ENCODE results near the gene PIP5KL1.

- no peak for TF ChIP-seq MAX (IDR thresholded peaks at IDR 0.05; ENCODE audit: insufficient read depth, insufficient read length)
- TF ChIP-seq CTCF (IDR thresholded peaks at IDR 0.05; ENCODE audit: extremely low read depth in 1 of 2, insufficient read depth in 1 of 2, low read depth in 1 of 2, low read length in 2 of 2) = no peak
- no peak for TF ChIP-seq MYC (IDR thresholded peaks at IDR 0.05; ENCODE audit: low read depth, low read length)
- no peak for TF ChIP-seq POLR2A (IDR thresholded peaks at IDR 0.05; ENCODE audit: low read depth, low read length)
- TF ChIP-seq POLR2AphosphoS5 (IDR thresholded peaks at IDR 0.05; ENCODE audit: insufficient read depth, low read depth, low read length) = no peak
- TF ChIP-seq JUN (IDR thresholded peaks at IDR 0.05; ENCODE audit: borderline replicate concordance, insufficient read depth, insufficient read length, low read depth) = no peak
- no peak for TF ChIP-seq EZH2 (IDR thresholded peaks at IDR 0.05; ENCODE audit: borderline replicate concordance, low read depth, low read length, severe bottlenecking)
- no peak for TF ChIP-seq FOS (IDR thresholded peaks at IDR 0.05; ENCODE audit: borderline replicate concordance, insufficient read depth, low read length)
Observed at GRCh38 chr9:127965953-127966352, 35.4 kb upstream of the PIP5KL1 start.

All from endothelial cell of umbilical vein (primary cell).